Measurements from ENCODE around the gene MMEL1.
"Not testable (repeated sequence)": the region's sequence is repeated elsewhere in the genome, so short reads cannot be mapped to it uniquely, and the experiment has no call there.

The MMEL1 gene

DNA sequence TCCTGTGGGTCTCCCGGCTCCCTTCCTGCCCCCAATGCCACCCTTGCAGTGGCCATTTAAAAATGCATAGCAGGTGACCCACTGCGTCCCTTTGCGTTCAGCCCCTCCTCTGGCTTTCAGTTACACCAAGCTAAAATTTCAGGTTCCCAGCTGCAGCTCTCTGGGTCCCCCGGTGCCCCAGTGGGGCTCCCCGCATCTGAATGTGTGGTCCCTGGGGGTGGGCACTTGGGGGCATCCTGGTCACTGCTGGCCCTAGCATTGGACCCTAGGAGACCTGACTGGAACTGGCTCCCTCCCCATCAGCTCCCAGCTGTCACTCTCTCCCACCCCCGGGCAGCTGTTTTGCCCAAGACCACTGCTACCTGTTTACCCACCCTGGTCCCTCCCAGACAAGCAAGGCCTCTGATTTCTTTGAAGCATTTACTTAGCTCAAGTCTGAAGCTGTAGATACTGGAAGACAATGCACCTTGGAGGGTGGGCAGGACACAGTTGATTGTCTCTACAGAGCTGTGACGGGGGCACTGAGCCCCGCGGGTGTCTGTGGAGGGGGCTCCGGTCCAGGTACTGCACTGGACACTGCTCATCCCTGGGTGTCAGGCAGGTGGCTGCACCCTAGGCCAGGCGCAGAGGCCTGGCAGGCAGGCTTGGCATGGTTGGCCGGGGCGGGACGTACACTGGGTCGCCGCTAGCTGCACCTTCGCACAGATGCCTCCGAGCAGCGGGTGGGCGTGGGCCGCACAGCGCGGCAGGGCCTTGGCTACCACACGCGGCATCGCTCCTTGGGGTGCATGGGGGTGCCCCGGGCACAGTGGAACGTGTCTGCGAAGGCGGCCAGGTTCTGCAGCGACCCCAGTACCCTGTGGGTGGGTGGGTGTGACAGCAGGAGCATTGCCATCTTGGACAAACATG lies 42.3 kb downstream of the MMEL1 start:
- DNase-seq: no peak

DNA sequence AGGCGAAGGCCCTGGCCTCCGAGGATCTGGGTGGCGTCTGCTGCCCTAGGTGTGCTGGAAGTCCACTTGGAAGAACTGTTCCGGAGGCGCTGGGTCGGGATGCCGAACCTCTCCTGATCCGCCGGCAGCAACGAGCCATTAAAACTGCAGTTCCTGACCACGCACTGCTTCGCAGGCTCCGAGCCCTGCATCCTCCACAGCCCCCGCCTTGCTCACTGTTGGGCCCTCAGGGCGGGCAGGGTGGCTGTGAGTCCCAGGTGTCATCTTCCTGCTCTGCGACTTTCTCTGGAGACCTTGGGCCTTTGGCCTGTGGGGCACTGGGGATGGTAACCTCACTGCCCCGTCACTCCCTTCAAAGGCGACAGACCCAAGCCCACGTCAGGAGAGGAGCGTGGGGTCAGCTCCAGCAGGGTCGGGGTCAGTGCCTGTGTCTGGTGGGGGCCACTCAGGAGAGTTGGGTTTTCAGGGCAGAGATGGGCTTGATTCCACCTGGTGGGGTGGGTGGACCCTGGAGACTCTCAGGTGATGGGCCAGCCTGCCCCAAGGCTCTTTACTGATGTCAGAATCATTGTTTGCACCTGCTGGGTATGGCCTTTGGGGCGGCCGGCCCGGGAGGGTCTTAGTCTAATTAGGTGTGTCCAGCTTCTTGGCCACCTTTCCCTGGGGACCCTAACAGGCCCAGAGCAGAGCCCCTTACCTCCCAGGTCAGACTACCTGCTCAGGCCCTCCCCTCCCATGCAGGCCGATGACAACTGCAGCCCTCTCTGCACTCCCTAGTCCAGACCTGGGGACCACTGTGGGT lies 43.2 kb downstream of the MMEL1 start:
- DNase-seq: no peak

GRCh38 chr1:2588661-2589430 lies 44.0 kb downstream of the MMEL1 start:
- DNase-seq: no peak

- no peak for DNase-seq
Observed at GRCh38 chr1:2587860-2588571, 44.8 kb downstream of the MMEL1 start.

DNA sequence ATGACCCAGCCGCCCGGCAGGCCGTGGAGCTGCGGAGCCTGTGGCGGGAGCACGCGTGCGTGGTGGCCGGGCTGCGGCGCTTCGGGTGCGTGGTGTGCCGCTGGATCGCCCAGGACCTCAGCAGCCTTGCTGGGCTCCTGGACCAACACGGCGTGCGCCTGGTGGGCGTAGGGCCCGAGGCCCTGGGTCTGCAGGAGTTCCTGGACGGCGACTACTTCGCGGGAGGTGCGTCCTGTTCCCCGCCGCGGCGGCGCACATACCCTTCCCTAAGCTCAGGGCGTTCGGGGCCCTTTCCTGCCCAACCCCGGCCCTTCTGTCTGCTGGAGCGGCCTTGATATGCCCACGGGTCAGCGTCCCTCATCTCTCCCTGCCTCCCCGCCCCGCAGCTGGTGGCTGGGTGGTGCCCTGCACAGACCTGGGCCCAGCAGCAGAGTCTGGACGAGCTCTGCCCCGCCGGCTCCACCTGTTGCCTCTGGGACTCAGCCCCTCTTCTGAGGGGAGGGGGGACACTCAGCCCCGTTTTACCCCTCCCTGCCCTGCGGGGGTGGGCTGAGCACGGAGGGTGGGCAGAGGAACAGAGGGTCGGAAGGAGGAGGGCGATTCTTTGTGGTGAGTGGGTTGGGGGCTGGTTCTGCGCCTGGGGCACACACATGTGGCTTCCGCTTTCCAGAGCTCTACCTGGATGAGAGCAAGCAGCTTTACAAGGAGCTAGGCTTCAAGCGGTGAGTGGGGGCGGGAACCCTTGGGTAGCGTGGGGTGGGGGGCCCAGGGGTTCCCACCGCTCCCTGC lies 45.6 kb downstream of the MMEL1 start:
- DNase-seq: no peak

DNA sequence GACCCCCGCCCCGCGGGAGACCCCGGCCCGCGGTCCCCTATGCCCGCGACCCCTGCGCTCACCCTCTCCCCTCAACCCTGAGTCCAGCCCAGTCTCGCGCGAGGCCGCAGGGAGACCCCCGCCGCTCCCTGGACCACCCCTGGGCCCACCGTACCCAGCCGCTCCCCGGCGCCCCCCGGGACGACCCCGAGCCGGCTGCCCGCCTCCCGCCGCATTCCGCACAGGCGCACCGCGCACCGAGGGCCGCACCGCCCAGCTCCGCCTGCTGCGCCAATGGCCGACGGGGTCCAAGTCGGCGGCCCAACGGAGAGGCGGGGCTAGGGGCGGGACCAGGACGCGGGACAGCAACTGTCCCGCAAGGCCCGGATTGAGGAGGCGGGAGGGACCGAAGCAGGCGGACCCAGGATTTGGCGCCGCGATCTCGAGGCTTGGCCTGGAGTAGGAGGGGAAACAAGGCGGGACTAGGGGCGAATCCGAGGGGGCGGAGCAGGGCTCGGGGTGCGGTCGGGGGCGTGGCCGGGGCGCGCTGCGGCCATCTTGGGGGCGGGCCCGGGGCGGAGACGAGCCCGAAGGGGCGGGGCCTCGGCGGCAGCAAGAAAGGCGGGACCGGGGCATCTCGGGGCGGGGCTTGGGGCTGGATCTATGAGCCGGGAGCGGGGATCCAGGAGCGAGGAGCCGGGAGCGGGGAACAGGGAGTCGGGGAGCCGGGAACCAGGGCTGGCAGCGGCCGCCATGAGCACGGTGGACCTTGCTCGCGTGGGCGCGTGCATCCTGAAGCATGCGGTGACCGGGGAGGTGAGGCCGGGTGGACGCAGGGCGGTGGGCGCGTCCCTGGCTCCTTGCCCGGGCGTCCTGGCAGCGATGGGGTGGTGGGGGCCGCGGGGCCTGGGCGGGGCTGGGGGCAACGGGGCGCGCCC lies 46.4 kb downstream of the MMEL1 start, which contains the start of gene PRXL2B:
TSS of gene PRXL2B (plus strand) at position 624 of the 917 bp plus-strand sequence. CDS start at position 733, 109 bp downstream.
- peak; percentile 96 for DNase-seq

GRCh38 chr1:2585318-2586092 lies 47.3 kb downstream of the MMEL1 start:
- peak; percentile 65 for DNase-seq

DNA sequence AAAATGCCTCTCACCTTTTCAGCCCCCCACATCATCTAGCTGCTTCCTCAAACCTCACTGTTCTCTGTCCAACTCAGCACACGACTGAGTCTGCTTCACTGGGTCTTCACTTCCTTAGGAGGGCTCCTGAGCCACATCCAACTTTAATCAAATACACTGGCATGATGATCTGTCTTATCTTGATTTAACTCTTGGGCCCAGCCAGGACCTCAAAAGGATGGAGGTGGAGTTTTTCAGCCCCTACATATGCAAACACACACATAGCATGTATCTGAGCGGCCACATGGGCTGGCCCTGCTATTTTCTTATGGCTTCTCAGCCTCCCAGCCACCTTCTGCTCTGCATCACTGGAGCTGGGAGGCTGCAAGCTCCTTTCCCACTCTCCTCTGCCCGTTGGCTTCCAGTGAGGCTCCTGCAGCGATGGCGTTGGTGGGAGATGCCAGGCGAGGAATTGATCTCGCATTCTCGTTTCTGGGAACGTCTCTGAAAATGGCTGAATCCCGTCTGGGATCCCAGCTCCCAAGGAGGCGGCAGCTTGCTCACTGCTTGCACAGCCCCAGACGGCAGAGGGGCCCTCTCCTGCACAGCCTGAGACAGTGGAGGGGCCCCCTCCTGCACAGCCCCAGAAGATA lies 48.0 kb downstream of the MMEL1 start:
- DNase-seq: no peak

DNA sequence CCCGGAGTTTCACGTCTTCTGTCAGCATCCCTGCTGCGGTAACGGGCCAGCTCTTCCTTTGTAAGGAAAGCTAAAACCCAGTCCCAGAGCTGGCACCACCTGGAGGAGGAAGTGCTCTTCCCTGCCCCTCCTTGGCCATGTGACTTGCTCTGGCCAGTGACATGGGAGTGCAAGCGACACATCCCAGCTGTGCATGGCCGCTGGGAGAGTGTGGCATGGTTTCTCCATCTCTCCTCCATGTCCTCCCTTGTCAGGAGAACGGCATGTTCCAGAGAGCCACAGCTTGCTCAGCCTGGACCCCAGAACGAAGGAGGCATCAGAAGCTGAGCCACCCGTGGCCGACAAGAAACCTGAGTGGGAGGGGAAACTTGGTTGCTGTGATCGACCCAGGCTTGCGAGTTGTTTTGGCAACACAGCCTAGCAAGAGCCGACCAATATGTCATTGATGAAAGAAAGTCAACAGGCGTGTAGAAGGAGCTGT lies 48.9 kb downstream of the MMEL1 start:
- DNase-seq: peak; percentile 51

DNA sequence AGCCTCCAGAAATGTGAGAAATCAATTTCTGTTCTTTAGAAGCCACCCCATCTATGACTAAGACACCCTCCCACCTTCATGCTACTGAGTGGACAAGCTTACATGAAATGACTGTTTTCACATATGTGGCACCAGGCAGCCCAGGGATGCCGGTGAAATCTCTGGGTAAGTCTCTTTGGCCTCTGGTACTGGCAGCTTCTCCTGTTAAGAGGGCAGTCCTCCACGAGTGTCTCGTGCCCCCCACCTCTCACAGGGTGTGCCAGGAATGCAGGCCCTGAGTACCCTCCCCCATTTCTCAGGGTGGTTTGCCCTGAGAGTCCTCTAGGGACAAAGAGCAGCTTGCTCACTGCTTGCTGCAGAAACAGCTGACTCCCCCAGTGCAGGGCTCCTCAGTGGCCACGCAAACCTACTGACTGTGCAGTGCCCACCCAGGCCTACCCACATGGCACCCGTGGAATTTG lies 49.5 kb downstream of the MMEL1 start:
- no peak for DNase-seq

DNA sequence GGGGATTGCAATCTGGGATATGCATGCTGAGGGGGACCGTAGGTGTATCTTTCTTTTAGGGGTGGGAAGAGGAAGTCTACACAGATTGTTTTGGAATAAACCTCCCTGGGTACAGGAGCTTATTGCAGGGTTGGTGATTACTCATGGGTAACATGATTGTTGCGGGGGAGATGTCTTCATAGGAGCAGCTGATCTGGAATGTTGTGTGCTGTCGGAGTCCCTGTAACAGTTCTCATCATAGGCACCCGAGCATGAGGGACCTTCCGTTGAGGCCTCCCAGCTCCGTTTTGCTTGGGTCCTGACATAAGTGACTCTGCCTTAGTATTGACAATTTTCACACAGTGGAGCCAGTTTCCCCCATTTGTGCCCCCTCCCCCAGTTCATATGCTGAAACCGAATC lies 50.4 kb downstream of the MMEL1 start:
- no peak for DNase-seq

GRCh38 chr1:2580691-2581090 lies 52.1 kb downstream of the MMEL1 start:
- DNase-seq: no peak

DNA sequence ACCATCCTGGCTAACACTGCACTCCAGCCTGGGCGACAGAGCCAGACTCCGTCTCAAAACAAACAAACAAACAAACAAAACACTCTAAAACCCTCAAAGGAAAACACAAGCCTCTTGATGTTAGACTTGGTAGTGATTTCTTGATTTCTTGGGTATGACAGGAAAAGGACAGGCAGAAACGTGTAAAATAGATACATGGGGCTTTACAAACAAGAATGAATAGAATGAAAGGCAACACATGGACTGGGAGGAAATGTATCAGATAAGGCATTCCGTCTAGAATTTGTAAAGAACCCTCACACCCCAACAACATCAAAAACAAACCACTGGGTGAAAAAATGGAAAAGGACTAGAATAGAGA lies 54.1 kb downstream of the MMEL1 start:
- no peak for DNase-seq

DNA sequence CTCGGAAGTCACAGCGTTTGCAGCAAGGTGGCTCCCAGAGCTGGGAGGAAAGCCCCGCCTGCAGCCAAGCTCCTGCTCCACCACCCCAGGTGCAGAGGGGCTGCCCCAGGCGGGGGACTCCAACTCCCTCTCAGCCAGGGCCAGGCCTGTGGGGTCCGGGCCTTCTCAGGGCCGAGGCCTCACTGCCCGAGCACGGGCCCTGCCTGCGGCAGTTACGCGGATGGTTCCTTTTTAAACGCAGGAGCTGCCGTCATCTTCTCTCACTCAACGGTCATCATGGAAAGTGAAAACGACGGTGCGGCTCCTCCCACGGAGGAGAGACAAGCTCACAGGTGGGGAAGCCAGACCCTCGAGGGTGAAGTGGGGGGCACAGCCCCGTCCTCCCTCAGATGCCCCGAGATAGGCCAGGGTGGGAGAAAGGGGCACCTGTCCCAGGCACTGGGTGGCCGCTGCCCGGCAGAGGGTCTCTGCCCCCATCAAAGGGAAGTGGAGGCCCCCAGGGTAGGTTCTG lies 55.2 kb downstream of the MMEL1 start:
- not testable (repeated sequence) for DNase-seq

- no peak for DNase-seq
Observed at GRCh38 chr1:2575801-2576663, 56.8 kb downstream of the MMEL1 start.

GRCh38 chr1:2574350-2574749 lies 58.5 kb downstream of the MMEL1 start:
- no peak for DNase-seq

- no peak for DNase-seq
Observed at GRCh38 chr1:2573250-2573920, 59.4 kb downstream of the MMEL1 start.

Data from effector CD4-positive, alpha-beta T cell (primary cell).